DMS 273 (cell line): ENCODE results near the gene TRIM59.
A peak's percentile ranks its signal among the peaks of the same experiment; 100 is the strongest.
"Not testable (repeated sequence)": the region's sequence is repeated elsewhere in the genome, so short reads cannot be mapped to it uniquely, and the experiment has no call there.

Experiments
- DNase-seq: peaks from one replicate; lab custom pipeline; 2025; ENCODE audit not compliant: unreplicated experiment; lab: John Stamatoyannopoulos, UW

TRIM59 gene

DNA sequence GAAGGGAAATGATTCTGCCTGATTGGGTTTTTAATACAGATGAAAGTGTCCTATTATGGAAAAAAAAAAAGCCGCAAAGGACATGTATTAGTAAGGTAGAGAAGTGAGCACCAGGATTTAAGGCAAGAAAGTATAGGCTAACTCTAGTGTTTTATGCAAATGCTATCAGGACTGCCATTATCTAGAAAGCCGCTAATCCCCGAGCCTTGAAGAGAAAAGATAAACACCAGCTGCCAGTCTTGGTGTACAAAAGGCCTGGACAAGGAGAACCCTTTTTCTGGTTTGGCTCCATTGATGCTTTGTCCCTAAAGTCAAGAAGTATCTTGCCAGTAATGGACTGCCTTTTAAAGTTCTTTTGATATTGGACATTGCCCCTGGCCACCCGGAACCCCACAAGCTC, 8.6 kb upstream of the TRIM59 start:
- DNase-seq: peak; percentile 94

DNA sequence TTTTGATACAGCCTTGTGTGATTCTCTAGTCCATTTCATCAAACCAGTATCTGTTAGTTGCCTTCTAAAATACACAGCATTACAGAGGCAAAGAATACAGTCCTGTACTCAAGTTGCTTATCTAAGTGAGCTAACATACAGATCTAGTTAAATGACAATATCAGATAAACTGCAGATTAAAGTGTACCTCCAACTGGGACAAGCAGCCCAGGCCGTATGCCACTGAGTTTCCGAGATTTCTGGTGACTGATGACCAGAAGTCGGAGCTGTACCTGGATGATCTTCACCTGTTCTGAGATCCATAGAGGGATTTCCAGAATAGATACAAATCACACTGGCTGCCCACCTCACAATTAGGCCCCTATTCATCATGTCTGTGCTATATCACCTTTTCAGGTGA, 6.3 kb upstream of the TRIM59 start:
- peak; percentile 42 for DNase-seq

DNA sequence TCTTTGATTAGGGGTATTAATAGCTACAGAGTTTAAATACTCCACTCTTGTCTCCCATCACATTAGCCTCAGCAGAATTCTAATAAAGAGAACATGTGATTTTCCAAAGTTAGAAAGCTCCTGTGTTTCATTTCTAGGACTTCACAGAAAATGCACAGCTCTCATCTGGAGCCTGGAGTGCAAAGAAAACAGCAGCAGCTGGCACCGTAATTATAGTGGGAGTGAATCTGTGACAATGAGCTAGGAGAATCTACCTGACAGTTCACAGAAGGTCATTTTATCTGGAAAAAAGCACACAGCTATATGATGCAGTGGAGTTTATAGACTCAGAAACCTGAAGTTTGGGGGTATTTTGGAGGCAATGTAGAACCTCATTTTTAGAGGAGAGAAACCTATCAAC, 5.4 kb upstream of the TRIM59 start:
- DNase-seq: peak; percentile 93

DNA sequence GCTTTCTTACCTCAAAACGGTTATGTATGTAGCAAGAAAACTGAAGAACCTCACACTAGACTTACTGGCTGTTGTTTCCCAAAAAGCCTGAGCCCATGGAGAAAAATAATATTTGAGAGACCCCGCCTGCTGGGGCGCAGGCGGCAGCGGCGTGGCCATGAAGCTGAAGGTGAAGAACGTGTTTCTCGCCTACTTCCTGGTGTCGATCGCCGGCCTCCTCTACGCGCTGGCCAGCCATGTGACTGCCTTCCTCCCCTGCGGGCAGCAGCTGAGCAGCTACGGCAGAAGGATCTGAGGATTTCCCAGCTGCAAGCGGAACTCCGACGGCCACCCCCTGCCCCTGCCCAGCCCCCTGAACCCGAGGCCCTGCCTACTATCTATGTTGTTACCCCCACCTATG, 2.7 kb upstream of the TRIM59 start:
- not testable (repeated sequence) for DNase-seq

DNA sequence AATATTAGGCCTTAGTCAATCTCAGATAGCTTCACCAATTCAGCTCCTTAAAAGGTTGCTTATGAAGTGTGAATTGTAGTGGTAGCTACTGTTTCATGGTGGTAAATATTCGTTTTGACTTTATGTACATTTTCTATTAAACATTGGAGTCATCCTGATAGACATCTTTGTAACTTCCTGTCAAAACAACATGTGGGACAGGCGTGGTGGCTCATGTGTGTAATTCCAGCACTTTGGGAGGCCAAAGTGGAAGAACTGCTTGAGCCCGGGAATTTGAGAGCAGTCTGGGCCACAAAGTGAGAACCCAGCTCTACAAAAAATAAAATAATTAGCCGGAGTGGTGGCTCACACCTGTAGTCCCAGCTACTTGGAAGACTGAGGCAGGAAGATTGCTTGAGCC, 2.0 kb upstream of the TRIM59 start:
- no peak for DNase-seq

DNA sequence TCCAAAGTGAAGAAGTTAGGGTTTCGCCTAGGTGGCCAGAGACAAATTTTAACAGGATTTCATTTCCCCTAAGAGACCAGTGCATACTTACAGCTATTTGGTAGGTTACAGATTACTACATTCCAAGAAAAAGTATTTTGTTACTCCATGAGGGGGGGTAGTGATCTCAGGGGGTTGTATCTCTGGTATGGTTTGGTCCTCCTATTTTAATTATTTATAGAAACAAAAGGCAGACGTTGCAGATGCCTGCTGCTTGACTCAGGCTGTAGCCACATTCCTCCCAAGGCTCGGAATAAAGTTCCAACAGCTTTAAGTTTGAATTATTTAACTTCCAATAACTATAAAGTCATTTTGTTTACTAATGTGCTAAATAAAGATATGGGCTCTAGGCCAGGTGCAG, 1.3 kb upstream of the TRIM59 start:
- DNase-seq: peak; percentile 33

DNA sequence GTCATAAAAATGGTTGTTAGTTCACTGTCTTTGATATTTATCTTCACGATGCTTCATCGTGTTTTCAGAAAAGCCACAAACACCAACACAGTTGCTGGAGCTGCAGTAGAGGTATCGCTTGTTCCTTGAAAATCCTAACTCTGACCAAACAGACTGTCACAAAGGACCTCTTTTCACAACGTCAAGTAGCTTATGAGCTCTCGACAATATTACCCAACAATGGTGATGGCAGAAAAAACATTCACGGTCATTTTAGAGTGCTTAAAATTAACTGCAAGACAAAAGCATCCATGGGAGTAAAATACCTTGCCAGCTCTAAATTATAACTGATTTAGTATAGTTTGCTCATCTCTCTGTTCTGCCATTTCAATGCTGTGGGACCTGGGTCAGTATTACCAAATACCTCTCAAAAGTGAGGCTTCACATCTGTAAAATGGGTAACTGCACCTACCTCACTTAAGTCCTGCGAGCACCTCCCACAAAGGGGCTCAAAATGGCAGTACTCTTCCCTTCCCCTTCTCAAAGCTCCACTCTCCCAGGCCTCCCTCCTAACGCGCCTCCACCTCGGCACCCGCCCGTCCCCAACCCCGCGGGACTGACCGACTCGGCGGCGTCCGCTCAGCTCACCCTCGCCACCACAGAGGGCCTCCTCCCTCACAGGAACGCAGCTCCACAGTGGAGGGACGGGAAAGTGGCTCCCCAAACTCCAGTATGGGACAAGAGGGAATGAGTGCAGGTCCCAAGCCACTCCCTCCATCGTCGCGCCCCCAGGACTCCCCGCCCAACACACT, 546 bp downstream of the TRIM59 start:
- DNase-seq: peak; percentile 46

DNA sequence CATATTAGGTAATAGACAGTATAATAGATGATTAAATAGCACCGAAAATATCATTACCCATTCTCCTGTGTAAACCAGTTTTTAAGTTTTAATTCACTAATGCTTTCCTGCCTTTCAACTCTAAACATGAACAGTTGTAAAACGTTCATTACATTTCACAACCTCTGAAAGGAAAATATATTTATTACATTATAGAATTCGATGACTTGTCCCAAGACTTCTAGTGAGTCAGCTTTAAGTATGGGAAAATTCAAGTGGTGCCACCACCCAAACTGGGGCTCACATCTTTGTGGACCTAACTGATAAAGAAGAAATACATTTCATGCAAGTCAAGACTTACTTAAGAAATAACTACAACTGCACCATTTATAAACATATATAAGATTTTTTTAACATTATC, 2.0 kb downstream of the TRIM59 start:
- DNase-seq: no peak

DNA sequence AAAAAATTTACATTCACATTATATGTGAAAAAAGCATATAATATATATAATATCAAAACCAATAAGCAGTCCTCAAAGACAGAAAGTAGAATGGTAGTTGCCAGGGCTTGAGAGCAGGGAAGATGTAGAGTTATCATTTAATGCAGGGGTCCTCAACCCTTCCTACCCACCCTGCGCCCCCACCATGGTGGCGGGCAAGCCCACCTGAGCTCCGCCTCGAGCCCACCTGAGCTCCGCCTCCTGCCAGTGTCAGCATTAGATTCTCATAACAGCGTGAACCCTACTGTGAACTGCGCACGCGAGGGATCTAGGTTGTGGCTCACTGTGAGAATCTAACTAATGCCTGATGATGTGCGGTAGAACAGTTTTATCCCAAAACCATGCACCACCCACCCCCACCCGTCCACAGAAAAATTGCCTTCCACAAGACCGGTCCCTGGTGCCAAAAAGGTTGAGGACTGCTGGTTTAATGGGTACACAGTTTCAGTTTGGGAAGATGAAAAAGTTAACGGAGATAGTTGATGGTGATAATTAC, 3.0 kb downstream of the TRIM59 start:
- no peak for DNase-seq

DNA sequence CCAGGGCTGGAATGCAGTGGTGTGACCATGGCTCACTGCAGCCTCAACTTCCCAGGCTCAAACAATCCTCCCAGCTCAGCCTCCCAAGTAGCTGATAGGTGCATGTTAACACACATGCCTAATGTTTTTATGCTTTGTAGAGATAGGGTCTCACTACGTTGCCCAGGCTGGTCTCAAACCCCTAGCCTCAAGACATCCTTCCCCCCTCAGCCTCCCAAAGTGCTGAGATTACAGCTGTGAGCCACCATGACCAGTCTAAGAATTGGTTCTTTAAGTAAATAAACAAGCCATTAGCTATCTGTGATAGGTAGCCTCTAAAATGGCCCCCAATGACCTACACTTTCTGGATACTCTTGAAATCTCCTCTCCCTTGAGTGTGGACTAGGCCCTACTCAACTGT, 3.7 kb downstream of the TRIM59 start:
- no peak for DNase-seq

DNA sequence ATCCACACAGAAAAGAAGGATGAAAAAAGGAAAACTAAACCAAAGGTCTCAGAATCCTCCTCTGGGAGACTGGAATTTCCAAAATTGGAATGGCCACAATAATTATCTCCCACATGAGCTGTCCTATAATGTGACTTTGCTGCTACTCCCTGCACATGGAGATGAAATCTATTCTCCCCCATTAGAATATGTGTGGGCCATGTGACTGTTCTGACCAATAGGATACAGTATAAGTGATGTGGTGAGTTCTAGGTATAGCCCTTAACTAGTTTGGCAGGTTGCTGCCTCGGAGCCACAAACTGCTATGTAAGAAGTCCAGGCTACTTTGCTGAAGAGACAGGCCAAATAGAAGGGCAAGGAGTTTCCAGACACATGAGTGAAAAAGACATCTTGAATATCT, 5.2 kb downstream of the TRIM59 start:
- peak; percentile 27 for DNase-seq

DNA sequence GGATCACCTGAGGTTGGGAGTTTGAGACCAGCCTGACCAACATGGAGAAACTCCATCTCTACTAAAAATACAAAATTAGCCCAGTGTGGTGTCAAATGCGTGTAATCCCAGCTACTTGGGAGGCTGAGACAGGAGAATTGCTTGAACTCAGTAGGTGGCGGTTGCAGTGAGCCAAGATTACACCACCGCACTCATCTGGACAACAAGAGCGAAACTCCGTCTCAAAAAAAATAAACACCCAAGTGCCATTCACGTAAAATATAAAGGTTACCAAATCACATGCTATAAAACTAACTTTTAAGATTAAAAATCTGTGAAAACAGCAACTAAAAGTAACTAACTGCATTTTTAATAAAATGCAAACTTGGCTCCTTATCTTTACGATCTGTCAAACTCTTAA, 8.9 kb downstream of the TRIM59 start:
- DNase-seq: no peak

DNA sequence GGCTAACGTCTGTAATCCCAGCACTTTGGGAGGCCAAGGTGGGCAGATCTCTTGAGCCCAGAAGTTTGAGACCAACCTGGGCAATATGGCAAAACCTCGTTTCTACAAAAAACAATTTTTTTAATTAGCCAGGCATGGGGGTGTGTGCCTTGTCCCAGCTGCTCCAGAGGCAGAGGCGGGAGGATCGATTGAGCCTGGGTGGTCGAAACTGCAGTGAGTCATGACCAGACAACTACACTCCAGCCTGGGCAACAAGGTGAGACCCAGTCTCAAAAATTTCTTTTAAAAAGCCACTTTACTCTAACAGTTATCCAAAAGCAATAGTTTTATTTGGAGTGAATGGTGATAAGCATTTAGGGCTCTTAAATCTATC, 12.5 kb downstream of the TRIM59 start:
- peak; percentile 23 for DNase-seq

DNA sequence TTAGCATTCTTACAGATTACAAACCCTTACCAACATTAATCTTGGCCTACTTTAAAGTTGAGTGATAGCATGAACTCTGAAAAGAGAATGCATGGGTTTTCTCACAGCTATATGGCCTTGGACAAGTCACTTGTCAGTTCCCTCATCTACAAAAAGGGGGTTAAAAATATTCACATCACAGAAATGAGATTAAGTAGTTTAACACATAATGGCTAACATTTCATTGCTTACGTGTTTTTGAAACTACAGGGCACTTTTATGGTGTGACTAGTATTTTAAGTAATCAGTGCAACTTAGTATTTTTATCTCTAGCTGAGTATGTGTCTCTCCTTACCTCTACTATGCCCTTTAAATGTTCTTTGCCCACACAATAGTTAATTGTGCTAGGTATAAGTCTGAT, 13.8 kb downstream of the TRIM59 start:
- no peak for DNase-seq

DNA sequence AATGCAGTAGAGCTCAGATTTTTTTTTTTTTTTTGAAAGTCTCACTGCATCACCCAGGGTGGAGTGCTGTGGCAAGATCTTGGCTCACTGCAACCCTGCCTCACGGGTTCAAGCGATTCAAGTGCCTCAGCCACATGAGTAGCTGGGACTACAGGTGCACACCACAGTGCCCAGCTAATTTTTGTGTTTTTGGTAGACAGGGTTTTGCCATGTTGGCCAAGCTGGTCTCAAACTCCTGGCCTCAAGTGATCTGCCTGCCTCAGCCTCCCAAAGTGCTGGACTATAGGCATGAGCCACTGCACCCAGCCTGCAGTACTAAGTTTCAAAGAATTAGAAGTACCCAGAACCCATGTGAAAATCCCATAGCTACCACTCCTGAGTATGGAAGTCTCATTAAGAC, 14.5 kb downstream of the TRIM59 start:
- DNase-seq: no peak

DNA sequence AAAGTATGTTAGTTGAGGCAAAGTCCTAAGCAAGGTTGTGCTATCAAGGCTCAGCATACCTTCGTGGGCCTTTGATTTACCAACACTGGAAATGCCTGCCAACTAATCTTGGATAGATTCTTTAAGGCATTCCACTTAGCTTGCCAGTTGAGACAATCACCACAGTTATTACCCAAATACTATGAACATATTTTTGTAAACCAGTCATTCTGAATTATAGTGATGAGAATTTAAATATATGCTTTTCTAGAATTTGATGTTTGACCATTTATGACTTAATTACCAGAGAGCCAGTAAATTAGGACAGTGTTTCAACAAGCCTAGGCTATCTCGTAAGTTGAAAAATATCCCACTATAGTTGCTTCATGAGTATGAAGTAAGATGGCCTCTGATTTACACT, 15.5 kb downstream of the TRIM59 start:
- no peak for DNase-seq

DNA sequence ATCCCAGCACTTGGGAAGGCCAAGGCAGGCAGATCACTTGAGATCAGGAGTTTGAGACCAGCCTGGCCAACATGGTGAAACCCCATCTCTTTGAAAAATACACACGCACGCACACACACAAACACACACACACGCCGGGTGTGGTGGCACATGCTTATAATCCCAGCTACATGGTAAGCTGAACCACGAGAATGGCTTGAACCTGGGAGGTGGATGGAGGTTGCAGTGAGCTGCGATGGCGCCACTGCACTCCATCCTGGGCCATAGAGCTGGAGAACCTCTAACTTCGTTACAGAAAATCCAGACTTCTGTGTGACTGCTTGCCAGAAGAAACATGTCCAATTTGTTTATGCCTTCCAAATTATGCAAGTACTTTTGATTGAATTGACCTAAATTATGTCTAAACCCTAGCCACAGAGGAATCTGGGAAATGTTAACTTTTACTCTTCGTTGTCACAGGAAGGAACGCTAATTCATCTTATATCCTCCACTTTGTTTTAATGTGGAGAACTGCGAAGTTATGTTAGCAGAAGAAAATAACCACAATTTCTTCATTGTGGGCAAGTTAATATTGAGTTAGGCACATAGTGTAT, 21.7 kb downstream of the TRIM59 start:
- no peak for DNase-seq

DNA sequence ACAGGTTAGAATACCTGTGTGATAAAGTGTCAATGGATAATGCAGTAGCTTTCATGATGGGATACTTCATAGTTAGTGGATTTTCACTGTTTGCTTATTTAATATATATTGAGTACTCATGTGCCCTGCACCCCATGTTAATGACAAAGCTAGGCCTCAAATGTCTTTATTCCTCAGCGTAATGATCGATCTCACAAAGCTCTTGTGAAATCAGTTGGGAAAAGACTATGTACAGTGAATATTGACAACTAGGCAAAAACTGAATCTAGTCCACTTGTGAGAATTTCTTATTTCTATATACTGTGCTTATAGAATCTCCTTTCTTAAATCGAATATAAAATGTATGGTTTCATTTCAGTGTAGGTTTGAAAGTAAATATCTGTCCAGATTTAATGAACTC, 32.3 kb downstream of the TRIM59 start:
- no peak for DNase-seq

DNA sequence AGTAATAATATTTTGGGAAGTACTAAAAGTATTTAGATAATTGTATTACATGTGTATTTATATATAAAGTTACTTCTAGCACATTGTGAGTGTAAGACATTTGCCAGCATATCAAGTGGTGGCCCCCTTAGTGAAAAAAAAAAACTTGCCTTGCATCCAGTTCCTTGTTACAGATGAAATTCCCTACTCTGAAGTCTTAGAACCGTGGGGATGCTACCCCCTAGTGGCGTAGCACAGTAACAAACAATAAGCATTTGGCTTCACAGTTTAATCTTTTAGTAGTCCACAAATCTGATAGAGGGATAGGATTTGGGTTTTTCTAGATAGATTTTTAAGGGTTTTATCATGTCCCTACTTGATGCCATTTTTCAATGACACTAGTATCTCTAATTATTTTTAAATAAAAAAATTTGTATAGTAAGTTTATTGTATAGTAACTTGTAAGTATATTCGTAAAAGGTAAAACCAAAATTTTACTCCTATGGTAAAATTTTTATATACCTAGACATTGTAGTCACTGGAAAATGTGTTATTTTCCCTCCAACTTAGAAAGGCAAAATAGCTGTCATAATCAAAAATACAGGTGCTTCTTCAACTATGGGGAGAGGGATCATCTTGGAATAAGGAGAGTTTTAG, 35.9 kb downstream of the TRIM59 start:
- peak; percentile 89 for DNase-seq

DNA sequence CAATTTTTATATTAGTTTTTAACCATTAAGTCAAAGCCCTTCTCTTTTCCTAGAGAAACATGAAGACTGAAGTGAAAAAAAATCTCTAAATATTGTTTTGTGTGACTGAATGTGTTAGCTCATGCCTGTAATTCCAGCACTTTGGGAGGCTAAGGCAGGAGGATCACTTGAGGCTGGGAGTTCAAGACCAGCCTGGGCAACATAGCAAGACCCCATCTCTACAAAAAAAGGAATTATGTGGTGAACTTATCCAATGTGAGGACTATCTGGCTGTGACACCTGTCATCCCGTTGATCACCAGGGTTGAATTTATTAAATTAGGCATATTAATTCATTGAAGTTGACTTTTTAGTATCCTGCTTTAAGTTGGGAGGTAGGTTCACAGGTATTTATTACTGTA, 37.1 kb downstream of the TRIM59 start:
- no peak for DNase-seq

DNA sequence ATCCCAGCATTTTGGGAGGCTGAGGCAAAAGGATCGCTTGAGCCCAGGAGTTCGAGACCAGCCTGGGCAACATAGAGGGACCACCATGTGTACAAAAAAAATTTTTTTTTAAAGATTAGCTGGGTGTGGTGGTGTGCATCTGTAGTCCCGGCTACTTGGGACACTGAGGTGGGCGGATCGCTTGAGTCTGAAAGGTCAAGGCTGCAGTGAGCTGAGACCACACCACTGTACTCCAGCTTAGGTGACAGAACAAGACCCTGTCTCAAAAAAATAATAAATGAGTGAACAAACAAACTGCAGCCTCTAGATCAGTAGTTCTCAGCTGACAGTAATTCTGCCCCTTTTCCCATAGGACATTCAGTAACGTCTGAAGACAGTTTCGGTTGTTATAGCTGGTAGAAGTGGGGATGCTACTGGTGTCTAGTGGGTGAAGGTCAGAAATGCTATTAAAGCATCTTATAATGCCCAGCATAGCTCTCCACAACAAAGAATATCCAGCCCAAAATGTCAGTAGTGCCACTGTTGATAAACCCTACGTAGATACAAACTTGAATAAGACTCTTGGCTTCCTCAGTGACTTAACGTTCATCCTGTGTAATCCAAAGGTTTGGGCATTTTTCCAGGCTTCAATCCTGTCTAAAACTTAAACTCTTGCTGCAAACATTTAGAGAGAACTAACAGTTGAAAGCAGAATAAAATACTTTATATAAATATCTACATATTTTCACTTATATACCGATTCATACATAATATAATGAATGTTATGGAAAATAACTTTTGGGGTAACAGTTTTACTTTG, 39.6 kb downstream of the TRIM59 start:
- DNase-seq: peak; percentile 28
